Upper lobe of left lung (tissue), 4 donors: ENCODE measurements around the gene ARHGEF17.

Experiments used
- POLR2A ChIP-seq, 4 donors: fragments of 450-650 bp; IDR thresholded peaks; one replicate each; pipeline ENCODE4 v1.5.1; 2016 to 2017; ENCODE audit warnings: antibody characterized with exemption in 4 of 4, mild to moderate bottlenecking in 2 of 4
- POLR2AphosphoS5 ChIP-seq, 2 donors: sonication (generic); formaldehyde crosslinking; IDR thresholded peaks; one replicate each; pipeline ENCODE4 v1.5.1; 2017; ENCODE audit warnings: antibody characterized with exemption in 2 of 2
- TF ChIP-seq, protein P1 (sequence below), 6 experiments: fragments of 450-650 bp in 4 of 6; fragments of 200-600 bp in 2 of 6; sonication (generic) in 2 of 6; IDR thresholded peaks; one replicate each; pipeline ENCODE4 v1.5.1; 2016 to 2019; ENCODE audit warnings: antibody characterized with exemption in 6 of 6

DNA sequence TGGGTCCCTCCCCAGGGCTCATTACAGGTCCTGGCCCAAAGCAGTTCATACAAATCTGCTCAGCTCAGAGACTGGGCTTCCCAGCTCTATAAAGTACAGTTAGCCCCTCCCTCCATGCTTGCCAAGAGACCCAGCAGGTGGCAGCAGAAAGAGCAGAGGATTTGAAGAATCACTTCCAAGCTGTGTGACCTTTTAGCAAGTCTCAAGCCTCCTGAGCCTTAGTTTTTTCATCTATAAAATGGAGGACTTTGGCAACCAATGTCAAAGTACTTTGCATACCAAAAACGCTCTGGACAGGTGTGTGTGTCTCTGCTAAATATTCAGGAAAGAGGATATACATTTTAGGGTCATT, 94.7 kb downstream of the ARHGEF17 start:
- TF ChIP-seq, protein P1, sequence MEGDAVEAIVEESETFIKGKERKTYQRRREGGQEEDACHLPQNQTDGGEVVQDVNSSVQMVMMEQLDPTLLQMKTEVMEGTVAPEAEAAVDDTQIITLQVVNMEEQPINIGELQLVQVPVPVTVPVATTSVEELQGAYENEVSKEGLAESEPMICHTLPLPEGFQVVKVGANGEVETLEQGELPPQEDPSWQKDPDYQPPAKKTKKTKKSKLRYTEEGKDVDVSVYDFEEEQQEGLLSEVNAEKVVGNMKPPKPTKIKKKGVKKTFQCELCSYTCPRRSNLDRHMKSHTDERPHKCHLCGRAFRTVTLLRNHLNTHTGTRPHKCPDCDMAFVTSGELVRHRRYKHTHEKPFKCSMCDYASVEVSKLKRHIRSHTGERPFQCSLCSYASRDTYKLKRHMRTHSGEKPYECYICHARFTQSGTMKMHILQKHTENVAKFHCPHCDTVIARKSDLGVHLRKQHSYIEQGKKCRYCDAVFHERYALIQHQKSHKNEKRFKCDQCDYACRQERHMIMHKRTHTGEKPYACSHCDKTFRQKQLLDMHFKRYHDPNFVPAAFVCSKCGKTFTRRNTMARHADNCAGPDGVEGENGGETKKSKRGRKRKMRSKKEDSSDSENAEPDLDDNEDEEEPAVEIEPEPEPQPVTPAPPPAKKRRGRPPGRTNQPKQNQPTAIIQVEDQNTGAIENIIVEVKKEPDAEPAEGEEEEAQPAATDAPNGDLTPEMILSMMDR (IDR thresholded peaks at IDR 0.05) = no peak
- no peak for TF ChIP-seq POLR2A (IDR thresholded peaks at IDR 0.05)
- TF ChIP-seq POLR2AphosphoS5 (IDR thresholded peaks at IDR 0.05) = no peak
